HG02623 (cell line): ENCODE data around the gene DOCK3.
"Not testable (repeated sequence)": the region's sequence is repeated elsewhere in the genome, so short reads cannot be mapped to it uniquely, and the experiment has no call there.

Experiments
- ATAC-seq: cut with Tn5 transposase; IDR thresholded peaks from one replicate; pipeline ENCODE4 v1.9.1; 2021; ENCODE audit warnings: moderate library complexity; ENCODE audit not compliant: unreplicated experiment

DOCK3 gene

GRCh38 chr3:50803805-50804204 is 129.1 kb downstream of the DOCK3 start:
- not testable (repeated sequence) for ATAC-seq

GRCh38 chr3:50804376-50804775 is 129.6 kb downstream of the DOCK3 start:
- not testable (repeated sequence) for ATAC-seq

GRCh38 chr3:50805321-50805720 is 130.6 kb downstream of the DOCK3 start:
- ATAC-seq: no peak

GRCh38 chr3:50806031-50806430 is 131.3 kb downstream of the DOCK3 start:
- no peak for ATAC-seq

- ATAC-seq: no peak
Observed at GRCh38 chr3:50806806-50807205, 132.1 kb downstream of the DOCK3 start.

- ATAC-seq: no peak
Observed at GRCh38 chr3:50807266-50807665, 132.5 kb downstream of the DOCK3 start.

GRCh38 chr3:50811893-50812292 is 137.2 kb downstream of the DOCK3 start:
- ATAC-seq: no peak

- no peak for ATAC-seq
Observed at GRCh38 chr3:50815844-50816243, 141.1 kb downstream of the DOCK3 start.

GRCh38 chr3:50816894-50817293 is 142.2 kb downstream of the DOCK3 start:
- no peak for ATAC-seq

GRCh38 chr3:50817756-50818529 is 143.2 kb downstream of the DOCK3 start:
- ATAC-seq: no peak

- no peak for ATAC-seq
Observed at GRCh38 chr3:50819882-50820281, 145.2 kb downstream of the DOCK3 start.

- no peak for ATAC-seq
Observed at GRCh38 chr3:50825841-50826240, 151.1 kb downstream of the DOCK3 start.

GRCh38 chr3:50830451-50830850 is 155.7 kb downstream of the DOCK3 start:
- no peak for ATAC-seq

- not testable (repeated sequence) for ATAC-seq
Observed at GRCh38 chr3:50831009-50831408, 156.3 kb downstream of the DOCK3 start.

- no peak for ATAC-seq
Observed at GRCh38 chr3:50840983-50841489, 166.3 kb downstream of the DOCK3 start.

GRCh38 chr3:50848308-50848707 is 173.6 kb downstream of the DOCK3 start:
- ATAC-seq: no peak

GRCh38 chr3:50850639-50851511 is 176.1 kb downstream of the DOCK3 start:
- no peak for ATAC-seq

- no peak for ATAC-seq
Observed at GRCh38 chr3:50853936-50854335, 179.2 kb downstream of the DOCK3 start.

GRCh38 chr3:50862221-50862620 is 187.5 kb downstream of the DOCK3 start:
- ATAC-seq: no peak

GRCh38 chr3:50873376-50874157 is 198.8 kb downstream of the DOCK3 start:
- ATAC-seq: peak; percentile 67

- ATAC-seq: not testable (repeated sequence)
Observed at GRCh38 chr3:50874876-50875275, 200.1 kb downstream of the DOCK3 start.
